ENCODE results near the gene DNHD1.
"Not testable (repeated sequence)": the region's sequence is repeated elsewhere in the genome, so short reads cannot be mapped to it uniquely, and the experiment has no call there.

The DNHD1 gene

GRCh38 chr11:6480299-6480914, 16.7 kb upstream of the DNHD1 start:
- DNase-seq: no peak

GRCh38 chr11:6481012-6481923, 15.8 kb upstream of the DNHD1 start, which contains the start of the genes ARFIP2 and TIMM10B:
ARFIP2 (minus strand) TSS chr11:6481331; CDS start chr11:6480421, 910 bp downstream.
TIMM10B (plus strand) TSS chr11:6481501; CDS start chr11:6481517, 16 bp downstream.
- DNase-seq: peak; percentile 95

GRCh38 chr11:6481924-6482275, 15.2 kb upstream of the DNHD1 start:
- no peak for DNase-seq

GRCh38 chr11:6482441-6482840, 14.6 kb upstream of the DNHD1 start:
- DNase-seq: no peak

GRCh38 chr11:6483015-6483414, 14.1 kb upstream of the DNHD1 start:
- DNase-seq: no peak

GRCh38 chr11:6485661-6486060, 11.4 kb upstream of the DNHD1 start:
- DNase-seq: no peak

- no peak for DNase-seq
These were observed 10.8 kb upstream of the DNHD1 start for GRCh38 chr11:6486256-6486655.

- no peak for DNase-seq
These were observed 10.1 kb upstream of the DNHD1 start for GRCh38 chr11:6486938-6487337.

GRCh38 chr11:6488342-6488741, 8.7 kb upstream of the DNHD1 start:
- DNase-seq: no peak

- DNase-seq: no peak
These were observed 8.3 kb upstream of the DNHD1 start for GRCh38 chr11:6488821-6489220.

- DNase-seq: no peak
These were observed 7.8 kb upstream of the DNHD1 start for GRCh38 chr11:6489306-6489705.

- DNase-seq: no peak
These were observed 1.0 kb downstream of the DNHD1 start for GRCh38 chr11:6498121-6498520.

- DNase-seq: no peak
These were observed 1.5 kb downstream of the DNHD1 start for GRCh38 chr11:6498544-6498943.

GRCh38 chr11:6502382-6502781, 5.3 kb downstream of the DNHD1 start:
- DNase-seq: no peak

- DNase-seq: no peak
These were observed 7.1 kb downstream of the DNHD1 start for GRCh38 chr11:6504166-6504565.

GRCh38 chr11:6505577-6506240, 8.6 kb downstream of the DNHD1 start:
- peak; percentile 56 for DNase-seq

GRCh38 chr11:6516865-6517264, 19.8 kb downstream of the DNHD1 start:
- DNase-seq: no peak

- no peak for DNase-seq
These were observed 23.2 kb downstream of the DNHD1 start for GRCh38 chr11:6520265-6520664.

GRCh38 chr11:6521946-6522345, 24.9 kb downstream of the DNHD1 start:
- not testable (repeated sequence) for DNase-seq

- peak; percentile 50 for DNase-seq
These were observed 26.2 kb downstream of the DNHD1 start for GRCh38 chr11:6523253-6523652.

GRCh38 chr11:6526411-6527135, 29.5 kb downstream of the DNHD1 start:
- no peak for DNase-seq

GRCh38 chr11:6529266-6529665, 32.2 kb downstream of the DNHD1 start:
- no peak for DNase-seq

- no peak for DNase-seq
These were observed 33.8 kb downstream of the DNHD1 start for GRCh38 chr11:6530848-6531247.
